Measurements from ENCODE around the gene RIPOR3.
"Not testable (repeated sequence)": the region's sequence is repeated elsewhere in the genome, so short reads cannot be mapped to it uniquely, and the experiment has no call there.

RIPOR3 gene

GRCh38 chr20:50676858-50677257 is 14.5 kb downstream of the RIPOR3 start:
- DNase-seq: no peak

- not testable (repeated sequence) for DNase-seq
Observed at GRCh38 chr20:50676377-50676731, 15.0 kb downstream of the RIPOR3 start.

GRCh38 chr20:50675671-50676376 is 15.5 kb downstream of the RIPOR3 start:
- DNase-seq: no peak

- no peak for DNase-seq
Observed at GRCh38 chr20:50674138-50674825, 17.1 kb downstream of the RIPOR3 start.

- DNase-seq: no peak
Observed at GRCh38 chr20:50673466-50674137, 17.7 kb downstream of the RIPOR3 start.

- no peak for DNase-seq
Observed at GRCh38 chr20:50673146-50673465, 18.2 kb downstream of the RIPOR3 start.

GRCh38 chr20:50672400-50673145 is 18.8 kb downstream of the RIPOR3 start:
- DNase-seq: no peak

GRCh38 chr20:50671626-50672025 is 19.7 kb downstream of the RIPOR3 start:
- DNase-seq: no peak

GRCh38 chr20:50671010-50671409 is 20.3 kb downstream of the RIPOR3 start:
- not testable (repeated sequence) for DNase-seq

GRCh38 chr20:50670126-50670862 is 21.0 kb downstream of the RIPOR3 start:
- DNase-seq: no peak

GRCh38 chr20:50668798-50669197 is 22.5 kb downstream of the RIPOR3 start:
- DNase-seq: no peak

- no peak for DNase-seq
Observed at GRCh38 chr20:50668326-50668725, 23.0 kb downstream of the RIPOR3 start.

GRCh38 chr20:50666709-50667298 is 24.5 kb downstream of the RIPOR3 start:
- no peak for DNase-seq

GRCh38 chr20:50664254-50664653 is 27.1 kb downstream of the RIPOR3 start:
- no peak for DNase-seq

- DNase-seq: peak; percentile 31
Observed at GRCh38 chr20:50663095-50663821, 28.1 kb downstream of the RIPOR3 start.

GRCh38 chr20:50659975-50660670 is 31.2 kb downstream of the RIPOR3 start:
- DNase-seq: no peak

GRCh38 chr20:50658804-50659380 is 32.5 kb downstream of the RIPOR3 start:
- no peak for DNase-seq

- DNase-seq: peak; percentile 83
Observed at GRCh38 chr20:50655311-50655880, 35.9 kb downstream of the RIPOR3 start.

- DNase-seq: no peak
Observed at GRCh38 chr20:50654904-50655303, 36.4 kb downstream of the RIPOR3 start.

GRCh38 chr20:50652702-50653294 is 38.5 kb downstream of the RIPOR3 start:
- peak; percentile 97 for DNase-seq
